ENCODE data around the gene MRPS27.
A peak's percentile ranks its signal among the peaks of the same experiment; 100 is the strongest.

Gene MRPS27

GRCh38 chr5:72228960-72229359 lies 91.1 kb downstream of the MRPS27 start:
- no peak for DNase-seq

GRCh38 chr5:72226950-72227349 lies 93.1 kb downstream of the MRPS27 start:
- no peak for DNase-seq

DNA sequence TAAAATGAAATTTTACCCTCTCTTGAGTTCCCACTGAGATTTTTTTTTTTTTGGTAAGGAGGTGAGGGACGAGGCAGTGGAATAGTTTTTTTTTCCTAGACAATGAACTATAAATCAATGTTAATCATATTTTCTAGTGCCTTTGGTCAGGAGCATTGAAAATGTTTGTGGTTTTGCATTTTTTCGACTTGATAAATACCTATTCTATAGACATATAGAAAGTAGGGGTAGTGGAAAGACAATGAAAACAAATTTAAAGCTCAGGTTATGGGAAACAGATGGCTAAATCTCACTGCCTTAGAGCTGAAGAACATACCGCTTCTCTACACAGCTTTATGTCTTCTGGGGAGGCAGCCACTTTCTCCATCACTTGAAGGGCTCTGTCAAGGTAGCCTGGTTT lies 94.3 kb downstream of the MRPS27 start:
- DNase-seq, result peak; percentile 77

DNA sequence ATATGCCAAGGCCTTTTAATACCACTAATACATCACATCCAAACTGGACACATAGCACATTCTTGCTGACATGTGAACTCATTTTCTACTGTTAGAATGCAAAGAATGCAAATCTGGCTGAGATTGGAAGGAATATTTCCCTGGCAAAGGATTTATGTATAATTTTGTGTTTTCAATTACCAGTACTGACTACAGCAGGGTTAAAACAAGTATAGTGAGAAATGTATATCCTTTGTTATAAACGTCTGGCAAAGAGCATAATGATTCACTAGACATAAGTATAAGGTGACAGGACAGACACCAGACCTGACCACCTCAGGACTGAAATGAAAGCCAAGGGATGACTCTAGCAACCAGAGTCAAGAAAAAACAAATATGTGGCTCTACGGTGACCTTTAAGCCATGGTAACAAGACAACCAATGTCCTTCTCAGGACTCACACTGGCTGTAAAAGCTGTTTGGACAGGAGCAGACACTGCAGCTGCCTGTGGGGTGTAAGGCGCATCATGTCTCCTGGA lies 95.0 kb downstream of the MRPS27 start:
- peak; percentile 94 for DNase-seq

- DNase-seq, result peak; percentile 26
Measured at GRCh38 chr5:72223371-72223770, 96.7 kb downstream of the MRPS27 start.

DNA sequence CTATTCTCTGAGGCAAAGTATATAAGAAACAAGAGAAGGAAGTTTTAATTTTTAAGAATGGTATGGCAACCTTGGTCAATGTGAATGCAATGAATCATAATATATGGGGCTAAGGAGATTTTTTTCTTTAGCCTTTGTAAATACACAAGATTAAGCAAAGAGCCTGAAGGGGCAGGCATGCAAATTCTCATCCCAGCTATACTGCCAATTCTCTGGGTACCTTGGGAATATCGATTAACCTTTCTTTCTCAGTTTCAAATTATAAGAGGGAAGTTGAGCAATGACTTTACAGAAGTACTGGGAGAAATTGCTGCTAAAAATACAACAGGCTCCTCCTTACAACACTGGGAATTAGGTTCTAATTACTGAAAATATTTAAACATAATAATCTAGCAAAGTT lies 97.5 kb downstream of the MRPS27 start:
- DNase-seq, result peak; percentile 34

DNA sequence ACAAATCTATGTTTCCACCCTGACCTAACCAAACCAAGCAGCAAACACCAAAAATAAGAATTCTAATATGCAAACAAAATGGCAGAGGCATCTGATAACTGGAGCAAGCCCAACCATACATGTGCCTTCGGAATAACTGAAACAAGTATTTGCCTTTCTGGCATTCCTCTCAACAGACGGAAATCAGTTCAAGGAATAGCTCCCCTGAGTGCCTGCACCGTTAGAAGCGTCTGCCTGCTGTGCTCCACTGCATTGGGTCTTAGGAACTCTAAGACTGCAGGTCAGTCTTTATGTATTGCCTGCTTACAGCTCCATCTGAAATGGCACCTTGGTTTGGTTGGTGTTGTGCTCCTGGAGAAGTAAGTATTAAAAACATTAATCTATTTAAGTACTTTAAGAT lies 98.5 kb downstream of the MRPS27 start:
- DNase-seq, result no peak

GRCh38 chr5:72221099-72221498 lies 98.9 kb downstream of the MRPS27 start:
- DNase-seq, result no peak

DNA sequence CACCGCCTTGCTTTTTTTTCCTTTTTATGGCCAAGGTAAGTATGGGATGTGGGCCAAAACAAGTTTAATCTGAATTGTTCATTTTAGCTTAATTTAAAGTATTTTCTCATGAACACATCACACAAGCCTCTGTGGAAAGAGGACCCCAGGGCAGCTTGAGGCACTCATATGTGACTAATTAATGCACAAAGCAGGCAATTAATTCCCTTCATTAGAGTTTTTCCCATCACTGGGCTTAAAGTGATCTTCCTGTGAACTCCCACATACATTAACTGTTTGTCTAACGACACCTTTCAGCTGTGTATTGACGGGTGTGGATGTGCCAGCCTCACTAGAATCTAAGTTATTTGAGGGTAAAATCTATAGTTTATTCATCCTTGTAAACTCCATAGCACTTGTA lies 103.3 kb downstream of the MRPS27 start:
- DNase-seq, result no peak

GRCh38 chr5:72214168-72214567 lies 105.9 kb downstream of the MRPS27 start:
- no peak for DNase-seq

DNA sequence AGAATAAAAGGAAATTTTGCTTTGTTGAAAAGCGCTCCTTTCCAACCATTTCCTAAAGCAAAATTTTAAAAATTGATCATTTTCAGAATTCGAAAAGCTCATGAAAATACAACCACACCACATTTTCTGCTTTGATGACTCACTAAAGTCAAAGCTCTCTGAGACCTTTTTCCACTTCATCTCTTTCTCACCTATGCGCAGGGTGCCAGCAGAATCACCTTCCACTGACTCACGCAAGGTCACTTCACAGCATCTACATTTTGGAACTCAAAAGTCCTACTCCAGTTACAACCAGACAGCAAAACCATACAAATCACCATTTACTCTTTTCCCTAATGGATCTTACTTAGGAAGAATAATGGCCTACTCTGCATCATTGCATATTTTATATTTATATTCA lies 106.6 kb downstream of the MRPS27 start:
- no peak for DNase-seq

- DNase-seq, result no peak
Measured at GRCh38 chr5:72212171-72212570, 107.9 kb downstream of the MRPS27 start.

DNA sequence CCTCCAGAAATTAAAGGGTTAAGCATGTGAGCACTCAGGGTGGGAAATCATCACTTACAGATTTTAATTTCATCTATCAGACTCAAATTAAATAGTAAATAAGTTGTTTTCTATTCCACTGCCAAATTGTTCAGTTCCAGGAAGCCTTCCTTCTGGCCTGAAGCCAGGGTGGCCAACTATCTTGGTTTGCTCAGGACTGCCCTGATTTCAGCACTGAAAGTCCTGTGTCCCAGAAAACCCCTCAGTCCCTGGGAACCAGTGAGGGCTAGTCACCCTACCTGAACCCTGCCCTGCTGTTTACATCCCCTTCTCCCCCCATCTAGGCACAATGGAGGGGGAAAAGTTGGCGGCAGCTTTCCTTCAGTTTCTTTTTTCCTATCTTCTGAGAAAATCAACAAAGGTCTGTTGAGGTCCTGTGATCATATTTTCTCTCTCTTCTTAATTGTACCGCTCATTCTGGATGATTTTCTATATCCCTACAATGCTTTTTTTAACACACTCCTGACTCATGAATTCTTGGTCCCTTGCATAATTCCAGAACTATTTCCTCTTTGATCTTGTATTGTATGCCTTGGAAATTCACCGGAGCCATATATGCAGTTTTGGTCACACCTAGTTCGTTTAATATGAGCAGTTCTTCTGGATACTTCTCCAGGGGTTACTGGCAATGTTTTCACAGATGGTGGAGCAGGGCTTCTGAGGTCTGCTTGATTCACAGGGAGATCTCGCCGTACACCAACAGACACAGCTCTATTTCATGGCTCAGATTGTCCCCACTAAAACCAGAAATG lies 109.0 kb downstream of the MRPS27 start:
- peak; percentile 95 for DNase-seq

DNA sequence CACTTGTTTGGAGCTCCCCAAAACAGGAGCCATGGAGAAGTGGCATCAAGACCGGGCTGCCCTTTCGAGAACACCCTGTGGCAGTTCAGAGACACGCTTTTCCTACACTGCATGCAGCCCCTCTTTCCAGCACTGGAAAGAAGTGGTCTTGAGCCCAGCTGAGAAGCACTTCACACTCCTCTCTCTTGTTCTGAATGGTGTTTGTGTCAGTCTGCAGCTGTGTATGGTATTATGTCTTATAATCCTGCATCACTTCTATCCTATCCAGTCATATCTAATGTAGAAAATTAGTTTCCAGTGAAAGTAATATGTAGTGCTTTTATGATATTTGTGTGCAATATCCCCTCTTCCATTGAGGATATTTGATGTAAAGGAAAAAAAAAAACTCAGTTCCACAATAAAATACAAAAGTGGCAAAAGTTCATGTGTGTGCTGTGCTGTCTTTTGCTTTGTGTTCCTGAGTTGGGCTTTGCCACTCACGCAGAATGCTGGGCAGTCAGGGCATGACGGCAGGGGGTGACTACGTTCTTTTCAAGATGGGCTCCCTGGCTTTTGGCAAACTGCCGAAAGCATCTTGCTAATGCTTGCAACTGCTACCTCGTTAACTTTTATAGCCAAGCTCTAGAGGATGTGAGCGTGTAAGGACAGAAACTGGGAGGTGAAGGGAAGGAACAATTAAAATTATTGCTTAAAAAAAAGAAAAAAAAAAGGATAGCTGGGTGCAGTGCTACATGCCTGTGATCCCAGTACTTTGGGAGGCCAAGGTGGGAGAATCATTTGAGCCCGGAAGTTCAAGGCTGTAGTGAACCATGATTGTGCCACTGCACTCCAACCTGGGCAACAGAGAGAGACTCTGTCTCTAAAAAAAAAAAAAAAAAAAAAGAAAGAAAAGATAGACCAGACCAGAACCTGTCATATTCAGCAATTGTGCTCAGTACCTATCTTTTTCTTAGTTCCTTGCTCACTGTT lies 110.6 kb downstream of the MRPS27 start:
- peak; percentile 47 for DNase-seq

DNA sequence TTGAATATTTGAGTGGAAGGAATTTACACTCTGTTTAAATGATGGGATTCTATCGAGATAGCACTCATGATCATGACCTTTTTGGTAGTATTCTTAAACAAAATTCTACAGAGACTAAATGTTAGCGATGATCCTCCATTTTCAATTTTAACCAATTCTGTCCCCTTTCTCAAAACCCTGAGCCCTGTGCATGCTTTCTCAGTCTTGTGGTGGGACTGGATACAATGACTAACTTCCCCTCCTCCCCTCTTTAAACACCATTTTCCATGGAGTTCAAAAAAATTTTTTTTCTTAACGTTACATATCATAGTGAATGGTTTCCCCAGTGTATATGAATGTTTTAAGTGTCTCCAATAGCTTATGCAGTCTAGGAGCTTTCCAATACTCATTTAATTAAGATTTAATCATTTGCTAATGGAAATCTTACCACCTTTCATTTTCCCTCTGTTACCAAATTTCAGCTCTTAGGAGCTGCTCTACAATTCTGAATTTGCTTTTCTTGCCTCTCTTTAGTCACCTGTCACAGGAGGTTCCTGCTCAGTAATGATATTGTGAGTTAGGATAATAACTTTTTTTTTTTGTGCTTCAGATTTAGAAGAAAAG lies 111.6 kb downstream of the MRPS27 start:
- no peak for DNase-seq

- DNase-seq, result no peak
Measured at GRCh38 chr5:72206994-72207393, 113.0 kb downstream of the MRPS27 start.

- DNase-seq, result no peak
Measured at GRCh38 chr5:72206160-72206559, 113.9 kb downstream of the MRPS27 start.

DNA sequence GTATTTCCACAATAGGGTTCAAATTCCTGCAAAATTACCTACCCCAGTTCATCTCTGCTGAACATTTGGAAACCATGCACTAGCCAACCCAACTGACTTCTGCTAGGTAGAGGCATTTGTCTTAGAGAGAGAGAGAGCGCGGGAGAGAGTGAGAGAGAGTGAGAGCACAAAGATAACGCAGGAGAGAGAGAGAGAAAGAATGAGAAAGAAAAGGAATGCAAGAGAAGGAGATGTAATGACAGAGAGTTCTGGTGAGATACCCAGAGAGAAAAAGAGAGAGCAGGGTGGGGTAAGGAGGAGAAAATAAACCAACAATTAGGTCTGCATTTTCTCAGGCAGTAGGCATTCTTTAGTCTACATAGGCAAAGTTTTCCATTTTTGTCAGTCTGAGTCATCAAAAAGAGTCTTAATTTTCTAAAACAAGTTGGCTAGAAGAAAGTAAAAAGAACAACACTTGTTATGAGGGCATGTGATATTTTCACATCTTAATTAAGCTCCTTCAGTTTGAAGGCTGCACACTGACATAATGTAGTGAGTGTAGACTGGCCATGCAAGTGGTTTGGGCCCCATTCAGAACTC lies 114.5 kb downstream of the MRPS27 start:
- peak; percentile 35 for DNase-seq

DNA sequence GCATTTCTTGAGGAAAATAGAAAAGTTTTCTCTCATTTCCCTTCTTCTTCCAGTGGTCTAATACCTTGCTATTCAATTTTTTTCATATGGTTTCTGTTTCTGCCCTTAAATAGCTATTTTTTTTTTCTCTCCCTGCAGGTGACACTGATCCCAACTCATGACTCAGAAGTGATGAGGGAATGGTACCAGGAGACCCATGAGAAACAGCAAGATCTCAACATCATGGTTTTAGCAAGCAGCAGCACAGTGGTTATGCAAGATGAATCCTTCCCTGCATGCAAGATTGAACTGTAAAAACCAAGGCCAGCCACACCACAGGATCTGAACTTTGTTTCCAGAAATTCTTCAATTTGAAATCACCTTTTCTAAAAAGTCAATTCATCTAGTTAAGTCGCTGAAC lies 115.1 kb downstream of the MRPS27 start:
- DNase-seq, result peak; percentile 32

DNA sequence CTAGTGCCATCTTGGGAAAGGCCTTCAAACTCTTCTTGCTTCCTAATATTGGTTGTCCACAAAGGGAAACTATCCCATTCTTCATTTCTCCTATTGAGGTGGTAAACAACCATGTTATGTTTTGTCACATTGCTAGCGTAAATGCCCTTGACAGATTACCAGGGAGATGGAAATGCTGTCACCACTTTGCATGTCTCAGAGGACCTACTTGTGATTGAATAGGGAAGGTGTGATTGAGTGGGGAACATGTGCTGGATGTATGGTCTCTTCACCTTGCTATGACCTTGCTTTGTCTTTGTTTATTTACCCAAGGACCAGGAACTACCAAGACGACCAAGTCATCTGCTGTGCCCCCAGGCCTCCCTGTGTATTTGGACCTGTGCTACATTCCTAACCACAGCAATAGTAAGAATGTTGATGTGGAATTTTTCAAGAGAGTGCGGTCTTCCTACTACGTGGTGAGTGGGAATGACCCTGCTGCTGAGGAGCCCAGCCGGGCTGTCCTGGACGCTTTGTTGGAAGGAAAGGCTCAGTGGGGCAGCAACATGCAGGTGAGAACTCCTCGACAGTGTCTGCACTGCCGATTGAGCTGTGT lies 116.7 kb downstream of the MRPS27 start:
- peak; percentile 23 for DNase-seq

DNA sequence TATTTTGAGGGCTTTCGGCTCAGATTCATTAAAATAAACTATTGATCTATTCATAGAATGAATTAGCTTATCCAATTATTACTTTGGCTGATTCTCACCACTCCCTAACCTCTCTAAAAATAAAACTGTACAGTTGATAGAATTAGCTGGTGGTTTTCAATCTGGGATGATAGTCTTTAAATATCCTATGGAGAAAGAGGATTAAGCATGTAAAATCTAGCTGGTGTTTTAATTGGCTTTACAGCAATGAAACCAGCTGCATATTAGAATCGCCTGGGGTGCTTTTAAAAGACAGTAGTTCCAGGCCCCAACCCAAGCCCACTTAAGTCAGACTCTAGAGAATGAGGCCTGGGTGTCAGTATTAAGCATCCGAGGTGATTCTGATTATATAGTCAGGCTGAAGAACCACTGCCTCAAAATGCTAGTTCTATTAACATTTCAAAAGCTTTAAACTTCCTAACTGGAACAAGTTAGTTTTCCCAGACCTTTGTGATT lies 117.7 kb downstream of the MRPS27 start:
- no peak for DNase-seq

DNA sequence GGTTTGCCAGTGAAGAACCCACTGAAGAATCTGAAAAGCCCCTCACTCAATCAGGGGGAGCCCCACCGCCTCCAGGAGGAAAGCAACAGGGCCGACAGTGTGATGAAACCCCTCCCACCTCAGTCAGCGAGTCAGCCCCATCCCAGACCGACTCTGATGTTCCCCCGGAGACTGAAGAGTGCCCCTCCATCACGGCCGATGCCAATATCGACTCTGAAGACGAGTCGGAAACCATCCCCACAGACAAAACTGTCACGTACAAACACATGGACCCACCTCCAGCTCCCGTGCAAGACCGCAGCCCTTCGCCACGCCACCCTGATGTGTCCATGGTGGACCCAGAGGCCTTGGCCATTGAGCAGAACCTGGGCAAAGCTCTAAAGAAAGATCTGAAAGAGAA lies 120.4 kb downstream of the MRPS27 start:
- DNase-seq, result no peak
